CD4-positive, alpha-beta T cell treated with Interleukin-6 for 4 hours (primary cell): ENCODE data around the gene KRT6C.
"Not testable (repeated sequence)": the region's sequence is repeated elsewhere in the genome, so short reads cannot be mapped to it uniquely, and the experiment has no call there.

Experiments
- DNase-seq: peaks from one replicate; pipeline ENCODE4 v3.0.0-alpha.2; 2020; ENCODE audit warnings: mixed read lengths

The KRT6C gene

GRCh38 chr12:52473768-52474167 lies at the start of gene KRT6C:
TSS of gene KRT6C (minus strand) at chr12:52473805. CDS start at chr12:52473737, 68 bp downstream.
- no peak for DNase-seq

- no peak for DNase-seq
These were observed 48.9 kb upstream of the KRT6C start for GRCh38 chr12:52522346-52523011.

- no peak for DNase-seq
These were observed 48.1 kb upstream of the KRT6C start for GRCh38 chr12:52521568-52522266.

GRCh38 chr12:52521175-52521567 lies 47.6 kb upstream of the KRT6C start:
- no peak for DNase-seq

- no peak for DNase-seq
These were observed 46.4 kb upstream of the KRT6C start, which contains the start of gene KRT5 for GRCh38 chr12:52519826-52520662. TSS of gene KRT5 (minus strand) at chr12:52520394. CDS start at chr12:52520296, 98 bp downstream.

- DNase-seq: no peak
These were observed 45.7 kb upstream of the KRT6C start for GRCh38 chr12:52519387-52519703.

- DNase-seq: no peak
These were observed 45.2 kb upstream of the KRT6C start for GRCh38 chr12:52518574-52519386.

GRCh38 chr12:52517888-52518287 lies 44.3 kb upstream of the KRT6C start:
- no peak for DNase-seq

GRCh38 chr12:52517005-52517835 lies 43.6 kb upstream of the KRT6C start:
- no peak for DNase-seq

GRCh38 chr12:52515927-52516831 lies 42.6 kb upstream of the KRT6C start:
- DNase-seq: no peak

GRCh38 chr12:52515319-52515646 lies 41.7 kb upstream of the KRT6C start:
- DNase-seq: no peak

GRCh38 chr12:52514471-52515318 lies 41.1 kb upstream of the KRT6C start:
- DNase-seq: no peak

GRCh38 chr12:52513736-52514135 lies 40.1 kb upstream of the KRT6C start:
- DNase-seq: no peak

GRCh38 chr12:52508211-52508610 lies 34.6 kb upstream of the KRT6C start:
- no peak for DNase-seq

- DNase-seq: no peak
These were observed 33.5 kb upstream of the KRT6C start for GRCh38 chr12:52506858-52507715.

GRCh38 chr12:52502877-52503276 lies 29.3 kb upstream of the KRT6C start:
- DNase-seq: no peak

GRCh38 chr12:52501490-52501889 lies 27.9 kb upstream of the KRT6C start:
- no peak for DNase-seq

GRCh38 chr12:52500574-52500973 lies 27.0 kb upstream of the KRT6C start:
- DNase-seq: not testable (repeated sequence)
